Keratinocyte (primary cell): Measurements from ENCODE around the gene FOXD2.

ENCODE experiments used
- CTCF ChIP-seq, 3 experiments: IDR thresholded peaks in 1 of 3; conservative IDR thresholded peaks in 1 of 3; optimal IDR thresholded peaks in 1 of 3; 2 replicates in 2 of 3; 3 replicates in 1 of 3; pipeline versions ENCODE3 to v1.5.1; 2011; ENCODE audit warnings: low read length in 3 of 3, mild to moderate bottlenecking in 3 of 3, moderate library complexity in 2 of 3, control low read depth in 1 of 3, inconsistent platforms in 1 of 3; ENCODE audit not compliant: insufficient read depth in 2 of 3; ENCODE audit errors: extremely low read depth in 1 of 3
- EZH2 ChIP-seq: IDR thresholded peaks from one replicate; pipeline ENCODE4 v1.6.1; 2012; ENCODE audit warnings: inconsistent platforms, mild to moderate bottlenecking, low read length, moderate library complexity

- TF ChIP-seq EZH2 (peak; percentile 96), CTCF (optimal IDR thresholded peaks at IDR 0.05 in 1 of 3, IDR thresholded peaks at IDR 0.05 in 1 of 3, conservative IDR thresholded peaks at IDR 0.05 in 1 of 3; ENCODE audit: extremely low read depth in 1 of 3, insufficient read depth in 2 of 3, low read length in 3 of 3) (no peak)
Observed at GRCh38 chr1:47445823-47446550, 8.1 kb downstream of the FOXD2 start.
